GM18907 (cell line): ENCODE data around the gene POLD1.
"Not testable (repeated sequence)": the region's sequence is repeated elsewhere in the genome, so short reads cannot be mapped to it uniquely, and the experiment has no call there.

Source experiments
- ATAC-seq: cut with Tn5 transposase; IDR thresholded peaks from one replicate; pipeline ENCODE4 v1.9.1; 2021; ENCODE audit warnings: mild to moderate bottlenecking, moderate library complexity; ENCODE audit not compliant: unreplicated experiment

The POLD1 gene

DNA sequence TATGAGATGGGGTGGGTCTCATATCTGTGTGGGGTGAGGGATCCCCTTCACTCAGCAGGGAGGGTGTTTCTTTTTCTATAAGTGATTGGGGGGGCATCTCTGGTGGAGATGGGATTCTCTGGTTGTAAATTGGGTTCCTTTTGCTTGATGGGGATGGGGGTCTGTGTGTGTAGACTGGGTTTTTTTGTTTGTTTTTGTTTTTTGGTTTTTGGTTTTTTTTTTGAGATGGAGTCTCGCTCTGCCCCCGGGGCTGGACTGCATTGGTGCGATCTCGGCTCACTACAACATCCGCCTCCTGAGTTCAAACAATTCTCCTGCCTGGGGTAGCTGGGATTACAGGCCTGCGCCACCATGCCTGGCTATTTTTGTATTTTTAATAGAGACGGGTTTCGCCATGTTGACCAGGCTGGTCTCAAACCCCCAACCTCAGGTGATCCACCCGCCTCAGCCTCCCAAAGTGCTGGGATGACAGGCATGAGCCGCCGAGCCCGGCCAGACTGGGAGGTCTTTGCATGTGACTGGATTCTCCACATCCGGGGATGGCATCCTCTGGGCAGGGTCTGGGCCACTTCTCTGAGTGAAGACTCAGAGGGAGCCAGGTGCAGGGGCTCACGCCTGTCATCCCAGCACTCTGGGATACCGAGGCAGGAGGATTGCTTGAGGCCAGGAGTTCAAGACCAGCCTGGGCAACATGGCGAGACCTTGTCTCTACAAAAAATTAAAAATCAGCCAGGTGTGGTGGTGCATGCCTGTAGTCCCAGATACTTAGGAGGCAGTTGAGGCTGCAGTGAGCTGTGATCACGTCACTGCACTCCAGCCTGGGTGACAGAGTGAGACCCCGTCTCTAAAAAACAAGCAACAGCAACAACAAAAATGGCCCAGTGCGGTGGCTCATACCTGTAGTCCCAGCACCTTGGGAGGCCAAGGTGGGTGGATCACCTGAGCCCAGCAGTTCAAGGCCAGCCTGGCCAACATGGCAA lies 49.3 kb downstream of the POLD1 start:
- ATAC-seq: no peak

DNA sequence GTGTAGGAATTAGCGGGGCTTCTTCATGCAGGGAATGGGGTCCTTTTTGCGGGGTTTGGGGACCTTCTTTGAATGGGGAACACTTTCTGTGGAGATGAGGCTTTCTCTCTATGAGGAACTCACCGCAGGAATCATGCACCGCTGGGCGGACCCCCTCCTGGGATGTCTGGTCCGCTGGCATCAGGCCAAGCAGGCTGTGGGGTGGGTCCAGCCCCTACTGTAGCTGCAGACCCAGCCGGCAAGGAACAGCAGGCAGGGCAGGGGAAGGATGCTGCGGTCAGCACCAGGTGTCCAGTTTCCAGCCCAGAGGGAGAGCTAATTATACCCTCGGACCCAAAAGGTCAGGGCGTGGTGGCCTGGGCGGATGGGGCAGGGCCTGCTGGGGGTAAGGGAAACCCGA lies 50.4 kb downstream of the POLD1 start:
- ATAC-seq: no peak

DNA sequence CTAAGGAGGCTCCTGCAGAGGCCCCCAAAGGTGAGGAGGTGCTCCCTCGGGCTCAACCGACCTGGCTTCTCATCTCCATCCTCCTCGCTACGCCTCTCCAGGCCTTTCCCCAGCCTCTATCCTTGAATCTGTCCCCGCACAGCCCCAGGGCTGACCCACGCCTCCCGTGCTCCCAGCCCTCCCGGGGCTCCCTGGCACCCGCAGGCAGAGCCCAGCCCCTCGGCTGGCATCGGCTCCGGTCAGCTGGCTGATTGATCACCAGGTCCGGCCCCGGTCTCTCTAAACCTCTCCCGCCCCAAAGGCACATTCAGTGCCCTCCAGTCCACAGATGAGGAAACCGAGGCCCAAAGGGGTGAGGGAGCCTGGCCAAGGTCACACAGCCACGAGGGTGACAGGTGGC lies 51.1 kb downstream of the POLD1 start:
- ATAC-seq: no peak

DNA sequence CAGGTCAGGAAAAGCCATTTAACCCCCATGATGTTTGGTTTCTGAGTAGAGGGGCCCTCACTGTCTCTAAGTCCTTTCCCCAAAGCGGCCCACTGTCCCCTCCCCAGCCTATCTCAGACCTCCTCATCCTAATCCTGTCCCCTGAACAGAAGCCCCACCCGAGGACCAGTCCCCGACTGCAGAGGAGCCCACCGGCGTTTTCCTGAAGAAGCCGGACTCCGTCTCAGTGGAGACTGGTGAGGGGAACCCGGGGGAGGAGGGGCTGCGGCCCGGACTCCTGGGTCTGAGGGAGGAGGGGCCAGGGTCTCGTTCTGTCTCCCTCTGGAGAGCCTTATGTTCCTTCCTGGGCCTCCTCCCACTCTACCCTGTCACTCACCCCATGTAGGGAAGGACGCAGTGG lies 51.5 kb downstream of the POLD1 start:
- no peak for ATAC-seq

DNA sequence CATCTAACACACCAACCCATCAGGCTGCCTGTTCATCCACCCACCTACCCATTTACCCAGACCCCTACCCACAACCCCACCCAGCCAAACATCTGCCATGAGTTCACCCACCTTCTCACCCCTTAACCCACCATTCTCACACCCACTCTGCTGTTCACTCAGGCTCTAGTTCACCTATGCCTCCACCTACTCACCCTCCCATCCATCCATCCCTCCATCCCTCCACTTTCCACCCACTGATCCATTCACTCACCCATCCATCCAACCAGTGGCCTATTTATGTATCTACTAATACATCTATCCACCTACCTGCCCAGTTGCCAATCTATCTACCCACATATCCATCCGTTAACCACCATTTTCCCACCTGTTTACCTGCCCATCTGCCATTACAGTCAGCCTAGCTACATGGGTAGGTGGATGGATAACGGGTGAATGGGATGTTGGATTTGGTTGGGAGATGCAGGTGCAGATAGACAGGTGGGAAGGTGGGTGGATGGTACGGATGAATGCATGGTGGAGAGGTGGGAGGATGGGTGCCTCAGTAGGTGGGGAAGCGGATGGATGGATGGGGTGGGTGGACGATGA lies 53.8 kb downstream of the POLD1 start:
- ATAC-seq: no peak

DNA sequence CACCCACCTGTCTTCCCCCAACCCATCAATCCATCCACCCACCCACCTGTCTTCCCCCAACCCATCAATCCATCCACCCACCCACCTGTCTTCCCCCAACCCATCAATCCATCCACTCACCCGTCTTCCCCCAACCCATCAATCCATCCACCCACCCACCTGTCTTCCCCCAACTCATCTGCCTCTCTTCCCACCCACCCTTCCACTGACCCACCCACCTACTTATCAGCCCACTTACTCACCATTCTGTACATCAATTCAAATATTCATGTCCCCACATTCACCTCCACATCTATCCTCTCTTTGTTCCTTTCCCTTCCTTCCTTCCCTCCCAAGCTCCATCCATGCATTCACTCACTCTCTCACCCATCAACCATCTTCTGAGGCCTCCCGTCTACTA lies 55.0 kb downstream of the POLD1 start:
- not testable (repeated sequence) for ATAC-seq

DNA sequence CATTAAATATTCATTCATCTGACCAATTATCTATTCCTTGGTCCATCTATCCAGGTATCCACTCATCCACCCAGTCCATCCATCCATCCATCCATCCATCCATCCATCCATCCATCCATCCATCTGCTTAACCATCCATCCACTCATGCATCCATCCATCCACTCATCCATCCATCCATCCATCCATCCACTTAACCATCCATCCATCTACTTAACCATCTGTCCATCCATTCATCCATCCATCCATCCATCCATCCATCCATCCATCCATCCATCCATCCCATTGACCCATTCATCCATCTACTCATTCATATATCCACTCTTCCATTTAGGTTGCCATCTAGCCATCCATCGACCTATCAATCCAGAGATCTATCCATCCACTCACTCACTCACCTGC lies 59.9 kb downstream of the POLD1 start:
- ATAC-seq: no peak

DNA sequence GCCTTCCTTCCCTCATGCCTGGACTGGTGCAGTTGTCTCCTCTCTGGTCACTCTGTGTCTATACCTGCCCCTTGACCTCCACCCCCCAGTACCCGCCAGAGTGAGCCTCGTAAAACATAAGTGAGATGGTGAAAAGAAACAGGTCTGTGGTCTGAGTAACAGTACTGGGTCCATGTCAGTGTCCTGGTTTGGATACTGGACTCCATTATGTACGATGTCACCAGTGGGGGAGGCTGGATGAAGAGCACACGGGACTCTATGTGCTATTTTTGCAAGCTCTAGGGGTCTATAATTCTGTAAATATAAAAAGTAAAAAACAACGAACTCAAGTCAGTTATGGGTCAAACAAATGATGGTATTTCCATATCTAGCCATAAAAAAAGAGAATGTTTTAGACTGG lies 62.9 kb downstream of the POLD1 start:
- no peak for ATAC-seq

DNA sequence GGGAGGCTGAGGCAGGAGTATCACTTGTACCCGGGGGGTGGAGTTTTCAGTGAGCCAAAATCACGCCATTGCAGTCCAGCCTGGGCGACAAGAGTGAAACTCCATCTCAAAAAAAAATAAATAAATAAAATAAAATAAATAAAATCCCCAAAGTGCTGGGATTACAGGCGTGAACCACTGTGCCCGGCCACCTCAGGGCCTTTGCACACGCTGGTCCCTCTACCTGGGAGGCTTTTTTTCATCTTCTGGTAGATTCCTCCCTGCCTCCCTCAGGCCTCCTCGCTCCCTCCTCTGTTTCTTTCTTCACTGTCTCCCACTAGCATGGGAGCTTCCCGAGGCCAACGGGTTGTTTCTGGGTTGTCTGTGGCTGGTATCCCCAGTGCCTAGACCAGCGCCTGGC lies 63.6 kb downstream of the POLD1 start:
- ATAC-seq: no peak

DNA sequence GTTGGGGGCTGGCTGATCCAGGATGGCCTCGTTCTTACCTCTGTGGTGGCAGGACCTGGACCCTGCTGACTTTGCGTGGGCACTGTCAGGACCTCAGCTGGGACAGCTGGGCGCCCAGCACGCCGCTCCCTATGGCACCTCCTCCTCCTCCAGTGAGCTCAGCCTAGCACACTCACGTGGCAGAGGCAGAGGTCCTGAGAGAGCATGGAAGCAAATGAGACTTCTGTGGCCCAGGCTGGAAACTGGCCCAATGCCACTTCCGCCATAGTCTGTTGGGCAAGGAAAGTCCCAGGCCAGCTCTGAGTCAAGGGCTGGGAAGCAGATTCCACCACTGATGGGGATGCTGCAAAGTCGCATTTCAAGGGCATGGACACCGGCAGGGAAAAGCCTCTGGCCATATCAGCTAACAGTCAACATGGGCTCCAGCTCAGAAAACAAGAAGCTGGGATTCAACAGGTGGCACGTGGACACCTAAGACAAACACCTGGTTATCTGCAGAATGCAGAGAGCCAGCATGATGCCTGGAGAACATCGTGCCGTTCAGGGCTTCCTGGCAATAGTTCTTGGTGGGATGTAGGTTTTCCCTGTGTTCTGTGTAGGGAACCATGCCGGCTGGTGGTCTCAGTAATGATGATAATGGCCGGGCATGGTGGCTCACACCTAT lies 65.2 kb downstream of the POLD1 start:
- no peak for ATAC-seq

DNA sequence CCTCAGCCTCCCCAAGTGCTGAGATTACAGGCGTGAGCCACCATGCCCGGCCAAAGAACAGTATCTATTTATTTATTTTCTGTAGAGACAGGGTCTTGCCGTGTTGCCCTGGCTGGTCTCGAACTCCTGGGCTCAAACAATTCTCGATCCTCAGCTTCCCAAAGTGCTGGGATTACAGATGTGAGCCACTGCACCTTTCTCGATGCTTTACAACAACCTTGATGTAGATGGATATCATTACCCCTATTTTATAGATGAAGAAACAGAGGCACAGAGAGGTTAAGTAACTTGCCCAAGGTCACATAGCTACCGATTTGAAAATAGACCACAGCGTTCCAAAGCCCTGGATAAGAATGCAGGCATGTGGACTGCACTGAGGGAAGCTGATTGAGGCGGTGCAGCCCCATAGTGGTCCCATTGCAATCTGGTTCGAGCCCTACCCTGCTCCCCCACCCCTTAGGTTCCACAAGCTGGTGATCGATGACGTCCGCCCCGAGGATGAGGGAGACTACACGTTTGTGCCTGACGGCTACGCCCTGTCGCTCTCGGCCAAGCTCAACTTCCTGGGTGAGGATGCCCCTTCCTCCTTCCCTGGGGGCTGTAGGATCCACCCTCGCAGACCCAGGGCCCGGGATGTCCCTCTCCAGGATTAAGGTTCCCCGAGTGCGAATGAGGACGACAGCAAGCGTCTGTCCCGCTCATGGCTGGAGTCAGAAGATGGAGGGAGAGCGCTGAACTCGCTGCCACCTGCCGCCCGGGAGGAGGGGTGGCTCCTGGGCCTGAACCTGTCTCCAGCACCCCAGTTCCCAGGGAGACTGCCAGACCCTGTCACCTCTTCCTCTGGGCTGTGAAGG lies 66.4 kb downstream of the POLD1 start:
- ATAC-seq: no peak

DNA sequence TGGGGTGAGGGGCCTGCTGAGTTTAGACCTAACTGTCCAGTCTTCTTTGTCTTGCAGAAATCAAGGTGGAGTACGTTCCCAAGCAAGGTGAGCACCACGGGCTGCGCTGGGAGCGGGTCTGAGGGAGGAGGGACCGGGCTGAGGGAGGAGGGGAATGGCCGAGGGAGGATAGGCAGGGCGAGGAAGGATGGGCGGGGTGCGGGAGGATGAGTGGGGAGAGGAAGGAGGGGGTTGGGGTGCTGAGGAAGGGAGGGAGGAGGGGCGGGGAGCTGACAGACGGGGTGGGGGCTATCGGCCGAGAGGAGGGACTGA lies 67.0 kb downstream of the POLD1 start:
- ATAC-seq: no peak

DNA sequence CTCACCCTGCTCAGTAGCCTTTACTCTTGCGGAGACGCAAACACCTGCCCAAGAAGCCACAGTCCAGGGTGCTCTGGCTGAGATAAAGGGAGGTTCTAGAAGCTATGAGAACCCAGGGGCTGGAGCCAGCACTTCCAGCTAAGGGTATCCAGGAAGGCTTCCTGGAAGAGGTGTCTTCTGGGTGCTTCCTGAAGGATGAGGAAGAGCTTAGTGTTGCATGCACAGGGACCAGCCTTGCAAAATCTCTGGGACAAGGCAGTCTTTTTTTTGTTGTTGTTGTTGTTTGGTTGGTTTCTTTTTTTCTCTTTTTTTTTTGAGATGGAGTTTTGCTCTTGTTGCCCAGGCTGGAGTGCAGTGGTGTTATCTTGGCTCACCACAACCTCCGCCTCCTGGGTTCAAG lies 69.1 kb downstream of the POLD1 start:
- no peak for ATAC-seq

DNA sequence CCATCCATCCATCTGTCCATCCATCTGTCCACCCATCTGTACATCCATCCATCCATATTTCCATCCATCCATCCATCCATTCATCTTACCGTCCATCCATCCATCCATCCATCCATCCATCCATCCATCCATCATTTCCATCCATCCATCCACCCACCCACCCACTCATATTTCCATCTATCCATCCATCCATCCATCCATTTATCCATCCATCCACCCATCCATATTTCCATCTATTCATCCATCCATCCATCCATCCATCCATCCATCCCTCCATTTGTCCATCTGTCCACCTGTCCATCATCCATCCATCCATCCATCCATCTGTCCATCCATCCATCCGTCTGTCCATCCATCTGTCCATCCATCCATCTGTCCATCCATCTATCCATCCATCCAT lies 71.8 kb downstream of the POLD1 start:
- ATAC-seq: no peak

DNA sequence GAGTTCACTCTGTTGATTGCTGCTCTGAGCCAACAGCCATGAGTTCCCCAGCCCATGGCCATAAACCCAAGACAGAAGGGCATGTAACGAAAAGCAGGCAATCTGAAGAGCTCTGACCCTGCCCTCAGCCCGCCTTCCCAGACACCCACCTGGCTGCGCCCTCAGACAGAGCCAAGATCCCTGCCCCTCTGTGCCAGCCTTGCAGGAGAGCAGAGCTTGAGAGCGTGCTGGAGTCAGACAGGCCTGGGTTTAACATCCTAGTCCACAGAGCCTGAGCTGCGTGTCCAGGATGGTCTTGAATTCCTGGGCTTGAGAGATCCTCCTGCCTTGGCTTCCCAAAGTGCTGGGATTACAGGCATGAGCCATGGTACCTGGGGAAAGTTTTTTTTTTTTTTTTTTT lies 73.2 kb downstream of the POLD1 start:
- no peak for ATAC-seq

DNA sequence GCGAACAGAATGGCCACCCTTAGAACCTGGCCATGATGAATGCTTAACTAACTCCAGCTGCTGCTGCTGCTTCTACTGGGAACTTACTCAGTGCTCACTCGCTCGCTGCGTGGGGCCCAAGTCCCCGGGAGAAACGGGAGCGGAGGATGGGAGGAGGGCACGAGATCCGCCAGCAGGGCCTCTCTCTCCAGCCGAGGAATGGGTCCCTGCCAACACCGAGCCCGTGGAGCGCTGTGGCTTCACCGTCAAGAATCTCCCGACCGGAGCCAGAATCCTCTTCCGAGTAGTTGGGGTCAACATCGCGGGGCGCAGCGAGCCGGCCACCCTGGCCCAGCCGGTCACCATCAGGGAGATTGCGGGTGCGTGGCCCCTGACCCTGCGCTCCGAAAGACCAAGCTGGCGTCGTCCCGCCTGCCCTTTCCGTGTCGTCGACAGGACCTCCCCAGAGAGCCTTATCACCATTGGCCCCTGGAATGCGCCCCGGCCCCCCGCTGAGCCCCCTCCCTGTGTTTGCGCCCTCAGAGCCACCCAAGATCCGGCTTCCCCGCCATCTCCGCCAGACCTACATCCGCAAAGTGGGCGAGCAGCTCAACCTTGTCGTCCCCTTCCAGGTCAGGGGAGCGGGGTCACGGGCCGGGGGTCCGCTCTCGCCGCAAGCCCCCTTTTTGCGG lies 74.4 kb downstream of the POLD1 start:
- ATAC-seq: no peak

DNA sequence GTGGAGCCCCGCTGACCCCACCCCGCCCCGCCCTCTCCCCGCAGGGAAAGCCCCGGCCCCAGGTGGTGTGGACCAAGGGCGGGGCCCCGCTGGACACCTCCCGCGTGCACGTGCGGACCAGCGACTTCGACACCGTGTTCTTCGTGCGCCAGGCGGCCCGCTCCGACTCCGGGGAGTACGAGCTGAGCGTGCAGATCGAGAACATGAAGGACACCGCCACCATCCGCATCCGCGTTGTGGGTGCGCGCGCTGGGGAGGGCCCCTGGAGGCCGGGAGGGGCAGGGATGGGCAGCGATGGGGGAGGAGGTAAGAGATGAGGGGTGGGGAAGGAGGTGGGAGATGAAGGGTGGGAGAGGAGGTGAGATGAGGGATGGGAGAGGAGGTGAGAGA lies 74.9 kb downstream of the POLD1 start:
- ATAC-seq: no peak

DNA sequence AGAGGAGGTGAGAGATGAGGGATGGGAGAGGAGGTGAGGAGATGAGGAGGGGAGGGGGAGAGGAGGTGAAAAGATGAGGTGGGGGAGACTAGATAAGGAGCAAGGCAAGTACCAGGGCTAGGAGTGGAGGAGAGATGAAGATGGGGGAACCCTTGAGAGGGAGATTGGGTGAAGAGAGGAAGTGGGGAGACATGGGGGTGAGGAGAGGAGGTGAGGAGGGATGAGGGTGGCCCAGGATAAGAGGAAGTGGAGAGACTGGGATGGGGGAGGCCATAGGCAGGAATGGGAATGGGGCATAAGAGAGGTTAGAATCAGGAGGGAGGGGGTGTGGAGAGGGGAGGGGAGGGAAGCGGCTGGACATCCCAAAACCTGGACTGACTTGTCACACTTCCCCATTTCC lies 75.5 kb downstream of the POLD1 start:
- ATAC-seq: no peak

DNA sequence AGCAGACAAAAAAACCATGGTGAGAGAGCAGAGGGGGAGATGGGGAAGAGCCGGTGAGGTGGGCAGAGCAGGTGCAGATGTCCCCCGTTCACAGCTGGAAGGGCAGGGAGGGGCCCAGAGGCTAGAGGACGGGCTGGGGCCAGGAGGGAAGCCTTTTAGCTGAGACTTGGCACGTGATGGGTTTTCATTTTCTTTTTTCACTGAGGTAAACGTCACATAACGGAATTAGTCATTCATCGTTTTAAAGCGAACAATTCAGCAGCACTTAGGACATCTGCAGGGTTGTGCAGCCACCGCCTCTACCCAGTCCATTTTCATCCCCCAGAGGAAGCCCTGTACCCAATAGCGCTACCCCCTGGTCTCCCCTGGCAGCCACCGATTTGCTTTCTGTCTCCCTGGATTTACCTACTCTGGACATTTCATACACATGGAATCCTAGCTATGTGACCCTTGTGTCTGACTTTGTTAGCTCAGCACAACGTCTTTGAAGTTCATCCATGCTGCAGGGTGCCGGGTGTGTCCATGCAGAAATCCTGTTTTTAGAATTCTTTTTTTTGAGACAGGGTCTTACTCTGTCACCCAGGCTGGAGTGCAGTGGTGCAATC lies 76.1 kb downstream of the POLD1 start:
- peak; percentile 62 for ATAC-seq
